ENCODE measurements around the gene SEMA4B. TPM values are rescaled to one million over a fixed set of nuclear protein-coding genes. Genes with fewer than 3 reads are reported as not detected.
A peak's percentile ranks its signal among the peaks of the same experiment; 100 is the strongest.
"Not testable (repeated sequence)": the region's sequence is repeated elsewhere in the genome, so short reads cannot be mapped to it uniquely, and the experiment has no call there.

The SEMA4B gene
- total RNA-seq, 1 donor from 2014 or later = 18.8 TPM

DNA sequence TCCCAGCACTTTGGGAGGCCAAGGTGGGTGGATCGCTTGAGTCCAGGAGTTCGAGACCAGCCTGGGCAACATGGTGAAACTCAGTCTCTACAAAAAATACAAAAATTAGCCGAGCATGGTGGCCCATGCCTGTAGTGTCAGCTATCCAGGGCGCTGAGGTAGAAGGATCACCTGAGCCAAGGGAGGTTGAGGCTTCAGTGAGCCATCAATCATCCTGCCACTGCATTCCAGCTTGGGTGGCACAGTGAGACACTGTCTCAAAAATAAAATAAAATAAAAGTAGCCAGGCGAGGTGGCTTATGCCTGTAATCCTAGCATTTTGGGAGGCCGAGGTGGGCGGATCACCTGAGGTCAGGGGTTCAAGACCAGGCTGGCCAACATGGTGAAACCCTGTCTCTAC, 13.1 kb upstream of the SEMA4B start:
- H3K27ac Mint-ChIP-seq; H3K27me3 Mint-ChIP-seq (ENCODE audit: insufficient read depth); H3K36me3 Mint-ChIP-seq (ENCODE audit: low read depth); intact Hi-C loops (cut with micrococcal nuclease); H3K9me3 Mint-ChIP-seq; DNase-seq (ENCODE audit: low spot score); H3K4me3 Mint-ChIP-seq: not testable (repeated sequence)
- peaks cover 54% of the 10 kb centered on the region for H3K4me1 Mint-ChIP-seq (ENCODE audit: low read depth)

- no peaks in the 10 kb centered on the region for H3K27me3 Mint-ChIP-seq (ENCODE audit: insufficient read depth)
- peaks cover 54% of the 10 kb centered on the region for H3K4me1 Mint-ChIP-seq (ENCODE audit: low read depth)
- H3K27ac Mint-ChIP-seq = no peak overlapping the region
- intact Hi-C loops (cut with micrococcal nuclease) = no loop called here
- peaks cover 7% of the 10 kb centered on the region for H3K36me3 Mint-ChIP-seq (ENCODE audit: low read depth)
- DNase-seq (ENCODE audit: low spot score) = no peak
- no peaks in the 10 kb centered on the region for H3K9me3 Mint-ChIP-seq
- H3K4me3 Mint-ChIP-seq = no peak overlapping the region
These were observed 12.0 kb upstream of the SEMA4B start for GRCh38 chr15:90188914-90189748.

- Mint-ChIP-seq H3K9me3 (no peaks in the 10 kb centered on the region), H3K27ac (no peak overlapping the region), H3K36me3 (ENCODE audit: low read depth) (peaks cover 7% of the 10 kb centered on the region), H3K4me1 (ENCODE audit: low read depth) (peaks cover 50% of the 10 kb centered on the region), H3K4me3 (no peak overlapping the region), H3K27me3 (ENCODE audit: insufficient read depth) (no peaks in the 10 kb centered on the region)
- intact Hi-C loops (cut with micrococcal nuclease) = no loop called here
- DNase-seq (ENCODE audit: low spot score) = no peak
These were observed 11.2 kb upstream of the SEMA4B start for GRCh38 chr15:90189781-90190467.

DNA sequence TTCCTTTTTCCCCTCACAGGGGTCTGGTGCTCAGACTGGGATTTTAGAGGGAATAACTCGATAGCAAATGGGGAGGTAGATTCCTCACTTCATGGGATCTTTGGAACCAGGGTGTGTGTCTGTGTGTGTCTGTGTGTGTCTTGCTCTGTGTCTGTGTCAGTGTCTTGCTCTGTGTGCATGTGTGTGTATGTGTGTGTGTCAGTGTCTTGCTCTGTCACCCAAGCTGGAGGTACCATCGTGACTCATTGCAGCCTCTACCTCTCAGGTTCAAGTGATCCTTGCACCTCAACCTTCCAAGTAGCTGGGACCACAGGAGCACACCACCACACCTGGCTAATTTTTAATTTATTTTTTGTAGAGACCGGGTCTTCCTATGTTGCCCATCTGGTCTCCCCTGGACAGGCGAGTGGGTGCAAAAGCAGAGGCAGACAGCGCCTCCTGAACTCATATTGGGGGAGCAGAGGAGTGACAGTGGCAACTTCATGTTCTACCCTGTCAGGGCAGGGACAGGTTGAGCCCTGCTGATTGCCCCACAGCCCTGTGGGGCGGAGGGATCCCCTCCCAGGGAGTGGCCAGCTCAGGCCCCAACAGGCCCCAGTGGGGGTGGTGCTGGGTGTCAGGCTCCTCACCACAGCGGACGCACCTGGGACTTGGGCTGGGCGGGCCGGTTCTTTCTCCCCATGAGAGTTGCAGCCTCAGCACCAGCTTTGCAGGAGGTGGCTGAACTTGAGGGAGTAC, 10.4 kb upstream of the SEMA4B start:
- Mint-ChIP-seq H3K4me3 (no peak overlapping the region), H3K9me3 (no peaks in the 10 kb centered on the region), H3K27me3 (ENCODE audit: insufficient read depth) (no peaks in the 10 kb centered on the region), H3K27ac (no peak overlapping the region), H3K4me1 (ENCODE audit: low read depth) (peaks cover 45% of the 10 kb centered on the region), H3K36me3 (ENCODE audit: low read depth) (peaks cover 3% of the 10 kb centered on the region)
- DNase-seq (ENCODE audit: low spot score) = no peak
- intact Hi-C loops (cut with micrococcal nuclease) = no loop called here

DNA sequence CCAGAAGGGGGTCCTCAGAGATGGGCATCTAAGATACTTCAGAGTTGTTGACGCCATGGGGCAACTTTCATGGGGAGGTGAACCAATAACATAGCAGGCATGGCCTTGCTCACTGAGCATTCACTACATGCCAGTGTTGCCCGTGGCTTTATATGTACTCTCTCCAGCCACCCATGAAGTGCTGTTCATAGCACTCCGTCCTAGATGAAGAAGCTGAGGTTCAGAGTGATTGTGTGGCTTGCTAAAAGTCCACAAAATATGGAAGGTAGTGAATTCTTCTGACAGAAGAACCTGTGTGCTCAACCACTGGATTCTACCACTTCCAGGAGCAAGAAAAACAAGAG, 9.8 kb upstream of the SEMA4B start:
- Mint-ChIP-seq H3K4me1 (ENCODE audit: low read depth) (peaks cover 45% of the 10 kb centered on the region), H3K9me3 (no peaks in the 10 kb centered on the region), H3K4me3 (no peak overlapping the region), H3K36me3 (ENCODE audit: low read depth) (peaks cover 3% of the 10 kb centered on the region), H3K27ac (peak overlapping the region; percentile 34), H3K27me3 (ENCODE audit: insufficient read depth) (no peaks in the 10 kb centered on the region)
- no peak for DNase-seq (ENCODE audit: low spot score)
- intact Hi-C loops (cut with micrococcal nuclease) = no loop called here

- intact Hi-C loops (cut with micrococcal nuclease) = no loop called here
- Mint-ChIP-seq H3K9me3 (no peaks in the 10 kb centered on the region), H3K27me3 (ENCODE audit: insufficient read depth) (no peaks in the 10 kb centered on the region), H3K36me3 (ENCODE audit: low read depth) (peaks cover 6% of the 10 kb centered on the region), H3K27ac (no peak overlapping the region), H3K4me3 (peak overlapping the region; percentile 70), H3K4me1 (ENCODE audit: low read depth) (peaks cover 44% of the 10 kb centered on the region)
- no peak for DNase-seq (ENCODE audit: low spot score)
These were observed 9.2 kb upstream of the SEMA4B start for GRCh38 chr15:90191794-90192509.

- Mint-ChIP-seq H3K27me3 (ENCODE audit: insufficient read depth) (no peaks in the 10 kb centered on the region), H3K4me3 (peak overlapping the region; percentile 8)
- intact Hi-C loops (cut with micrococcal nuclease) = loop anchor here (1.0 kb wide), 1 partner anchor 9 kb away; no protein-coding TSS in a partner anchor
These were observed 8.0 kb upstream of the SEMA4B start for GRCh38 chr15:90192961-90193786.

DNA sequence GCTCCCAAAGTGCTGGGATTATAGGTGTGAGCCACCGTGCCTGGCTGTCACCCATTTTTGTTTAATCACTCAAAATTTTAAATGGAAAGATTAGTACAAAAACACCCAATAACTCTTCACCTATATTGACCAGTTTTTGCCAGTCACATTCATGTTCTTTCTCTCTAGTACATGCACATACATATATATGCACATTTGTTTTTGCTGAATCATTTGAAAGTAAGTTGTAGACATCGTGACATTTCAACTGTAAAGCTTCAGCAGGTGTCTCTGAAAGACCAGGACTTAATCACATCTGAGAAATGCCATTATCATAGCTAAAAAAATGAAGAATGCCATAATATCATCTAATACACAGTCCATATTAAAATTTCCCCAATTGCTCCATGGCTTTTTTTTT, 6.5 kb upstream of the SEMA4B start:
- intact Hi-C loops (cut with micrococcal nuclease) = no loop called here
- no peak overlapping the region for H3K4me3 Mint-ChIP-seq
- H3K4me1 Mint-ChIP-seq (ENCODE audit: low read depth) = peaks cover 35% of the 10 kb centered on the region

More at GRCh38 chr15:90192961-90193786, 8.0 kb upstream of the SEMA4B start:
- peaks cover 6% of the 10 kb centered on the region for H3K36me3 Mint-ChIP-seq (ENCODE audit: low read depth)
- peaks cover 40% of the 10 kb centered on the region for H3K4me1 Mint-ChIP-seq (ENCODE audit: low read depth)
- H3K27ac Mint-ChIP-seq = peak overlapping the region; percentile 31
- H3K9me3 Mint-ChIP-seq = no peaks in the 10 kb centered on the region
- no peak for DNase-seq (ENCODE audit: low spot score)

DNA sequence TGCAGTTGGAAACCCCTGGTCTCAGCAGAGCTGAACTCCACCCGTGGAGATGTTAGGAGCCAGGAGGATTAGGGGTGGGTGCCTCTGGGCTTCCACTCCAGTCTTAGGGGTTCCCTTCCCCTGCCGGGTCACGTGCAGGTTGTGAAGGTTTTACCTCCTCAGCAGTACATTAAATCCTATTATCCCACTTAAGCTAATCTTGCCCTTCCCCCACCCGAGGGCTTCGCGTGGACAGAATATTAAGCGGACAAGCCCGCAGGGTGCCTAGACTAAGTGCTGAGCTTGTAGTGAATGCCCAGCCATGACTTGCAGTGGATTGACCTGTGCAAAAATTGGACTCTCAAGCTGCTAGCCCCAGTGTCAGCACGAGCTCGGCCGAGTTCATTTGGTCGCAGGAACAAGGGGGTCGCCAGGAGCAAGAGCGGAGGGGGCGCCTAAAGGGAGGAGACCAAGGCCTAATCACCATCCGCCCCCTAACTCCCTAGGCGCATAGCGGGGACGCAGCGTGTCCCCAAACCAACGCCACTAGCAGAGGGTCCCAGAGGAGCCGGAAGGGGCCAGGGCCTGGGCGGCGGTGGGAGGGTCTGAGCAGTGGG, 498 bp upstream of the SEMA4B start:
- H3K36me3 Mint-ChIP-seq (ENCODE audit: low read depth) = peaks cover 8% of the 10 kb centered on the region
- no peak for DNase-seq (ENCODE audit: low spot score)
- intact Hi-C loops (cut with micrococcal nuclease) = loop anchor here (1.0 to 2.0 kb wide), 4 partner anchors 15 to 65 kb away; partner anchors contain the start of genes GDPGP1 and NGRN
- H3K27ac Mint-ChIP-seq = peak overlapping the region; percentile 67
- H3K4me3 Mint-ChIP-seq = peak overlapping the region; percentile 85
- peaks cover 5% of the 10 kb centered on the region for H3K27me3 Mint-ChIP-seq (ENCODE audit: insufficient read depth)
- no peaks in the 10 kb centered on the region for H3K9me3 Mint-ChIP-seq
- H3K4me1 Mint-ChIP-seq (ENCODE audit: low read depth) = peaks cover 28% of the 10 kb centered on the region

More for the DNA sequence above, 6.5 kb upstream of the SEMA4B start:
- Mint-ChIP-seq H3K27me3 (ENCODE audit: insufficient read depth) (peaks cover 2% of the 10 kb centered on the region), H3K36me3 (ENCODE audit: low read depth) (peaks cover 6% of the 10 kb centered on the region), H3K27ac (no peak overlapping the region), H3K9me3 (no peaks in the 10 kb centered on the region)
- DNase-seq (ENCODE audit: low spot score) = no peak

GRCh38 chr15:90201944-90202375, 830 bp downstream of the SEMA4B start:
- H3K27ac Mint-ChIP-seq = no peak overlapping the region
- H3K9me3 Mint-ChIP-seq = no peaks in the 10 kb centered on the region
- peaks cover 5% of the 10 kb centered on the region for H3K36me3 Mint-ChIP-seq (ENCODE audit: low read depth)
- DNase-seq (ENCODE audit: low spot score) = no peak
- H3K4me3 Mint-ChIP-seq = peak overlapping the region; percentile 92
- H3K4me1 Mint-ChIP-seq (ENCODE audit: low read depth) = peaks cover 39% of the 10 kb centered on the region
- H3K27me3 Mint-ChIP-seq (ENCODE audit: insufficient read depth) = peaks cover 5% of the 10 kb centered on the region
- intact Hi-C loops (cut with micrococcal nuclease) = loop anchor here (1.0 to 2.0 kb wide), 4 partner anchors 17 to 63 kb away; partner anchors contain the start of genes GDPGP1 and NGRN

DNA sequence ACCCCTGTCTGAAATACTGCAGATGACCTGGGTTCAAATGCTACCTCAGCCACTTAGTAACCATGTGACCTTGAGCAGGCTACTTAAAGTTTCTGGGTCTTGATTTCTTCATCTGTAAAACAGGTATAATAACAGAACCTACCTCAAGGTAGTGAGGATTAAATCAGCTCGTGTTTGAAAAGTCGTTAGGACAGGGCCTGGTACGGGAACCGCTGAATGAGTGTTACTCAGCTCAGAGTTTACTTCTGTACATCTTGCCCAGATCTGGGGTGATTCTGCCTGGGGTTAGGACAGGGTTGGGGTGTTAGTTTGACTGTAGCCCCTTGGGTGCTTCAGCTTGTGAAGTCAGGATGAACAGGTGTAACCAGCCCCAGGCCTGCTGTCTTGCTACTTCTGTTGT, 1.8 kb downstream of the SEMA4B start:
- Mint-ChIP-seq H3K9me3 (no peaks in the 10 kb centered on the region), H3K4me3 (peak overlapping the region; percentile 92), H3K36me3 (ENCODE audit: low read depth) (peaks cover 5% of the 10 kb centered on the region), H3K4me1 (ENCODE audit: low read depth) (peaks cover 42% of the 10 kb centered on the region), H3K27me3 (ENCODE audit: insufficient read depth) (peaks cover 5% of the 10 kb centered on the region), H3K27ac (peak overlapping the region; percentile 74)
- intact Hi-C loops (cut with micrococcal nuclease) = no loop called here
- no peak for DNase-seq (ENCODE audit: low spot score)
